IMR-90 (cell line): ENCODE measurements around the gene GPR161. TPM values are rescaled to one million over a fixed set of nuclear protein-coding genes. Genes with fewer than 3 reads are reported as not detected.

ENCODE experiments used
- ATAC-seq: fragments of 200-7000 bp; cut with Tn5 transposase; 2 replicates; pipeline ENCODE4 v1.9.1; 2020; ENCODE audit warnings: low read depth, mild to moderate bottlenecking, moderate library complexity
- BruUV-seq: library from RNA; stranded (reverse); fragments of 400-500 nt; replicated peaks from 2 replicates; lab custom pipeline; 2021; lab: Mats Ljungman, UMichigan
- CTCF ChIA-PET: fragments of 300-600 bp; formaldehyde crosslinking; extraction: SDS; loops from one replicate; lab custom pipeline; 2021; ENCODE audit warnings: antibody characterized with exemption; lab: Yijun Ruan, JAX
- POLR2A ChIA-PET: fragments of 300-600 bp; sonication (Branson Sonifier 250); formaldehyde crosslinking; loops from one replicate; lab custom pipeline; 2022; ENCODE audit warnings: antibody characterized with exemption; ENCODE audit not compliant: unreplicated experiment; lab: Charles Lee
- DNase-seq: peaks from one replicate; pipeline ENCODE4 v3.0.0; 2013
- H2AFZ ChIP-seq: replicated peaks from 2 replicates; pipeline ENCODE3; 2013; ENCODE audit warnings: low read length, mild to moderate bottlenecking; ENCODE audit not compliant: poor library complexity
- H2AK5ac ChIP-seq: 2 replicates; pipeline ENCODE4 v1.6.1; 2013; ENCODE audit warnings: low read depth, low read length, inconsistent platforms
- H2AK9ac ChIP-seq: replicated peaks from 2 replicates; pipeline ENCODE3; 2013; ENCODE audit warnings: mild to moderate bottlenecking, low read depth, low read length, moderate library complexity; ENCODE audit not compliant: poor library complexity
- H2BK120ac ChIP-seq: 2 replicates; pipeline ENCODE4 v1.6.1; 2013; ENCODE audit warnings: low read depth, low read length, inconsistent platforms
- H2BK15ac ChIP-seq: 3 replicates; pipeline ENCODE4 v1.6.1; 2013; ENCODE audit warnings: low read depth, low read length, inconsistent platforms
- H2BK20ac ChIP-seq: 2 replicates; pipeline ENCODE4 v1.6.1; 2013; ENCODE audit warnings: low read depth, mild to moderate bottlenecking, inconsistent platforms, low read length, moderate library complexity
- H2BK5ac ChIP-seq: 2 replicates; pipeline ENCODE4 v1.6.1; 2013; ENCODE audit warnings: mild to moderate bottlenecking, low read depth, low read length, inconsistent platforms; ENCODE audit not compliant: poor library complexity, severe bottlenecking
- H3K14ac ChIP-seq: replicated peaks from 2 replicates; pipeline ENCODE4 v1.6.1; 2013; ENCODE audit warnings: low read depth, low read length, inconsistent platforms
- H3K18ac ChIP-seq: 2 replicates; pipeline ENCODE4 v1.6.1; 2013; ENCODE audit warnings: low read depth, low read length, control low read depth
- H3K23ac ChIP-seq: 2 replicates; pipeline ENCODE4 v1.6.1; 2013; ENCODE audit warnings: low read depth, low read length, inconsistent platforms
- H3K27ac ChIP-seq: 2 replicates; pipeline ENCODE4 v1.5.1; 2013; ENCODE audit warnings: mild to moderate bottlenecking, control low read depth, low read length; ENCODE audit not compliant: insufficient read depth
- H3K27me3 ChIP-seq: 2 replicates; pipeline ENCODE4 v1.6.1; 2013; ENCODE audit warnings: low read length; ENCODE audit not compliant: control insufficient read depth, insufficient read depth
- H3K36me3 ChIP-seq: 2 replicates; pipeline ENCODE4 v1.6.1; 2013; ENCODE audit warnings: low read length, mixed read lengths; ENCODE audit not compliant: control insufficient read depth, insufficient read depth
- H3K4ac ChIP-seq: 2 replicates; pipeline ENCODE4 v1.6.1; 2013; ENCODE audit warnings: low read depth, low read length, inconsistent platforms
- H3K4me1 ChIP-seq: 2 replicates; pipeline ENCODE4 v1.6.1; 2013; ENCODE audit warnings: low read length, mixed read lengths; ENCODE audit not compliant: control insufficient read depth, insufficient read depth
- H3K4me2 ChIP-seq: 2 replicates; pipeline ENCODE4 v1.6.1; 2013; ENCODE audit warnings: low read depth, mild to moderate bottlenecking, control low read depth, low read length, moderate library complexity
- H3K4me3 ChIP-seq: 2 replicates; pipeline ENCODE4 v1.5.1; 2013; ENCODE audit warnings: low read depth, mild to moderate bottlenecking, control low read depth, low read length, moderate library complexity; ENCODE audit not compliant: insufficient read depth
- H3K56ac ChIP-seq: 2 replicates; pipeline ENCODE4 v1.6.1; 2013; ENCODE audit warnings: low read length, inconsistent platforms; ENCODE audit not compliant: insufficient read depth; ENCODE audit errors: extremely low read depth
- H3K79me1 ChIP-seq, 2 experiments: 2 replicates each; pipeline ENCODE4 v1.6.1; 2013; ENCODE audit warnings: low read length in 2 of 2, inconsistent platforms in 1 of 2, low read depth in 1 of 2
- H3K9ac ChIP-seq: 2 replicates; pipeline ENCODE4 v1.6.1; 2013; ENCODE audit warnings: low read depth, low read length, control low read depth
- H3K9me1 ChIP-seq: 2 replicates; pipeline ENCODE4 v1.6.1; 2013; ENCODE audit warnings: low read length, inconsistent platforms; ENCODE audit not compliant: insufficient read depth
- H3K9me3 ChIP-seq: 2 replicates; pipeline ENCODE4 v1.6.1; 2013; ENCODE audit warnings: low read length; ENCODE audit not compliant: control insufficient read depth, insufficient read depth
- H4K20me1 ChIP-seq: 2 replicates; pipeline ENCODE4 v1.6.1; 2013; ENCODE audit warnings: low read length, inconsistent platforms; ENCODE audit not compliant: insufficient read depth
- H4K5ac ChIP-seq: 2 replicates; pipeline ENCODE4 v1.6.1; 2013; ENCODE audit warnings: mild to moderate bottlenecking, low read depth, low read length, control low read depth
- H4K8ac ChIP-seq, 2 experiments: 2 replicates each; pipeline ENCODE4 v1.6.1; 2013; ENCODE audit warnings: low read depth in 2 of 2, low read length in 2 of 2, control low read depth in 1 of 2, inconsistent platforms in 1 of 2
- H4K91ac ChIP-seq: 2 replicates; pipeline ENCODE4 v1.6.1; 2013; ENCODE audit warnings: low read depth, low read length, inconsistent platforms; ENCODE audit not compliant: insufficient read depth
- CEBPB ChIP-seq: IDR thresholded peaks from 2 replicates; pipeline ENCODE4 v1.6.1; 2012; ENCODE audit warnings: low read depth, low read length, improper control_type of control experiment
- CHD1 ChIP-seq: IDR thresholded peaks from 2 replicates; pipeline ENCODE4 v1.6.1; 2012; ENCODE audit warnings: low read depth, low read length, improper control_type of control experiment
- ELK1 ChIP-seq: fragments of 150-350 bp; IDR thresholded peaks from 2 replicates; pipeline ENCODE4 v1.6.1; 2016; ENCODE audit warnings: low read depth, mild to moderate bottlenecking, low read length, moderate library complexity, borderline replicate concordance
- MAFK ChIP-seq: IDR thresholded peaks from 2 replicates; pipeline ENCODE4 v1.6.1; 2012; ENCODE audit warnings: low read depth, low read length, improper control_type of control experiment
- NFE2L2 ChIP-seq: fragments of 150-350 bp; IDR thresholded peaks from 2 replicates; pipeline ENCODE4 v1.6.1; 2016; ENCODE audit warnings: low read depth, mild to moderate bottlenecking, low read length
- POLR2A ChIP-seq: IDR thresholded peaks from 2 replicates; pipeline ENCODE4 v1.6.1; 2012; ENCODE audit warnings: mild to moderate bottlenecking, low read depth, low read length
- WGBS, 2 experiments: methylation state at CpG; one replicate each; pipeline versions ENCODE4 v1.1.5 to v1.1.7; 2013; ENCODE audit warnings: missing lambda C conversion rate in 2 of 2; ENCODE audit not compliant: insufficient read length in 1 of 2; ENCODE audit errors: extremely low coverage in 2 of 2; 5-methylcytosine and 5-hydroxymethylcytosine counted together
- dilution Hi-C: fragments of 300-500 bp; cut with HindIII; formaldehyde crosslinking; loops from one replicate; pipeline ENCODE4 v1.14.3; 2018; ENCODE audit warnings: low sequenced_read_pairs; ENCODE audit not compliant: unreplicated experiment
- in situ Hi-C: fragments of 300-500 bp; cut with MboI; formaldehyde crosslinking; loops from 3 replicates; pipeline ENCODE4 v1.14.3; 2019; ENCODE audit warnings: low sequenced_read_pairs, inconsistent platforms, mixed read lengths
- intact Hi-C: fragments of 100-400 bp; cut with micrococcal nuclease; formaldehyde crosslinking; loops from 2 replicates; pipeline ENCODE4 v1.10.0; 2022
- polyA plus RNA-seq, 3 experiments: library from polyadenylated mRNA; depleted of rRNA; stranded (reverse); fragments of >200 nt; gene quantifications; 2 replicates each; pipeline ENCODE4 v1.2.3, GENCODE V29; 2012; ENCODE audit warnings: low replicate concordance in 1 of 3
- total RNA-seq: library from RNA; depleted of rRNA; stranded (reverse); fragments of >200 nt; gene quantifications from 2 replicates; pipeline ENCODE4 v1.2.3, GENCODE V29; 2012

GPR161 gene
- total and polyA plus RNA-seq, 2 of the 4 experiments (the other 2 are of a cell fraction), result 12.5 to 13.3 TPM

DNA sequence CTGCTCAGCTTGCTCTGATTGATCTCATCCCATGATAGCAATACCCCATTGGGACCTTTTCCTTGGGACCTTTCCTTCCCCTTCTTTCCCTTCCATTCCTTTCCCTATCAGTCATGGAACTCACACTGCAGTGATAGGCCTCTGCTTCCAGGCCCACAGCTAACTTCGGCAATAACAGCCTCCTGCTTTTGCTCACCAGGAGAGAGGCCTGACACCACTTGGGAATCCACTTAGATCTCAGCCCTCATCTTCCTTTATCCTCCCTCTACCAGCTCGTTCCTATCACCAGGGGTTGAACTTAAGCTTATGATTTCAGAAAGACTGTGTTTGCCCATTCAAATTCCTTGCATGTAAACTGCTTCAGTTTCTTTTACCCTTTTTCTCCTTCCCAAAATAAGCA, 31.1 kb upstream of the GPR161 start:
- Histone ChIP-seq H3K9me3 (no peaks in the 10 kb centered on the region), H4K20me1 (no peaks in the 10 kb centered on the region), H2AK9ac (no peak overlapping the region), H2BK120ac (no peak overlapping the region), H3K9me1 (no peaks in the 10 kb centered on the region), H3K4me3 (no peak overlapping the region), H3K18ac (no peak overlapping the region), H3K56ac (no peak overlapping the region), H3K14ac (no peak overlapping the region), H3K79me1 (no peaks in the 10 kb centered on the region), H3K23ac (no peak overlapping the region), H2AK5ac (no peak overlapping the region), H3K27ac (no peak overlapping the region), H2BK20ac (no peak overlapping the region), H4K8ac (no peak overlapping the region), H3K4me2 (no peak overlapping the region), H2BK15ac (no peak overlapping the region), H4K5ac (no peak overlapping the region), H4K91ac (no peak overlapping the region), H3K9ac (no peak overlapping the region), H2AFZ (no peak overlapping the region), H2BK5ac (no peak overlapping the region), H3K4ac (no peak overlapping the region), H3K36me3 (no peaks in the 10 kb centered on the region), H3K27me3 (no peaks in the 10 kb centered on the region; the same call in 1 of the 2 replicates), H3K4me1 (no peaks in the 10 kb centered on the region)
- dilution Hi-C loops, result no loop called here
- TF ChIP-seq CEBPB (no peak), CHD1 (no peak), ELK1 (no peak), NFE2L2 (no peak), POLR2A (no peak), MAFK (no peak)
- intact Hi-C loops, result no loop called here
- peak; percentile 15 for DNase-seq
- ChIA-PET POLR2A (no interaction called here), CTCF (interaction anchor here (0.7 kb wide), 1 partner anchor 75 kb away, joined by 3 read pairs; no protein-coding TSS in a partner anchor)
- BruUV-seq, result no TSS peak
- ATAC-seq, result no peak
- WGBS, 2 experiments, result 29% methylated on average over 1 of the region's 2 CpGs; no CpG with 5 or more reads in 1 of the 2 experiments
- in situ Hi-C loops, result no loop called here
